Lower lobe of right lung (tissue), 2 donors: ENCODE measurements around the gene COL1A1. TPM values are rescaled to one million over a fixed set of nuclear protein-coding genes. Genes with fewer than 3 reads are reported as not detected.

ENCODE experiments used
- ATAC-seq, 2 donors: fragments of 200-7000 bp; cut with Tn5 transposase; one replicate each; pipeline ENCODE4 v1.9.1; 2020 to 2022; ENCODE audit warnings: mild to moderate bottlenecking in 2 of 2, moderate library complexity in 2 of 2
- DNase-seq: peaks from one replicate; pipeline ENCODE4 v3.0.0-alpha.2; 2020
- H3K27ac ChIP-seq: fragments of 200-600 bp; one replicate; pipeline ENCODE4 v1.8.0; 2022
- H3K27me3 ChIP-seq: fragments of 200-600 bp; one replicate; pipeline ENCODE4 v1.8.0; 2022; ENCODE audit warnings: low read depth
- H3K36me3 ChIP-seq: fragments of 200-600 bp; one replicate; pipeline ENCODE4 v1.8.0; 2022; ENCODE audit warnings: mild to moderate bottlenecking
- H3K4me1 ChIP-seq: fragments of 200-600 bp; one replicate; pipeline ENCODE4 v1.8.0; 2022
- H3K4me3 ChIP-seq: fragments of 200-600 bp; one replicate; pipeline ENCODE4 v1.8.0; 2022; ENCODE audit warnings: mild to moderate bottlenecking
- H3K9me3 ChIP-seq: fragments of 200-600 bp; one replicate; pipeline ENCODE4 v1.8.0; 2022
- CTCF ChIP-seq: fragments of 200-600 bp; IDR thresholded peaks from one replicate; pipeline ENCODE4 v1.8.0; 2022; ENCODE audit warnings: antibody characterized with exemption, mild to moderate bottlenecking
- intact Hi-C: fragments of 100-400 bp; cut with DNase I; formaldehyde crosslinking; loops from one replicate; pipeline ENCODE4 v1.11.0; 2022
- total RNA-seq: library from RNA; stranded (reverse); fragmentation: NEBNext Ultra II Directional; extraction: Animal tissue kit (Norgen Biotek cat#: 25700); gene quantifications from one replicate; pipeline ENCODE4 v1.2.1, GENCODE V29; 2021
- donor health status: DM: no; HTN: yes; CAD: no; lungs with severe emphysema.

The COL1A1 gene
- total RNA-seq, 1 donor from 2014 or later = 142 TPM

- H3K9me3 ChIP-seq = no peaks in the 10 kb centered on the region
- DNase-seq = no peak
- H3K4me1 ChIP-seq = peaks cover 21% of the 10 kb centered on the region
- no peaks in the 10 kb centered on the region for H3K27me3 ChIP-seq
- no peaks in the 10 kb centered on the region for H3K36me3 ChIP-seq
- ATAC-seq = no peak
- no peak for TF ChIP-seq CTCF
- intact Hi-C loops = no loop called here
- peak overlapping the region; percentile 54 for H3K27ac ChIP-seq
- no peak overlapping the region for H3K4me3 ChIP-seq
These were observed 28.5 kb downstream of the COL1A1 start for GRCh38 chr17:50172936-50173334.

DNA sequence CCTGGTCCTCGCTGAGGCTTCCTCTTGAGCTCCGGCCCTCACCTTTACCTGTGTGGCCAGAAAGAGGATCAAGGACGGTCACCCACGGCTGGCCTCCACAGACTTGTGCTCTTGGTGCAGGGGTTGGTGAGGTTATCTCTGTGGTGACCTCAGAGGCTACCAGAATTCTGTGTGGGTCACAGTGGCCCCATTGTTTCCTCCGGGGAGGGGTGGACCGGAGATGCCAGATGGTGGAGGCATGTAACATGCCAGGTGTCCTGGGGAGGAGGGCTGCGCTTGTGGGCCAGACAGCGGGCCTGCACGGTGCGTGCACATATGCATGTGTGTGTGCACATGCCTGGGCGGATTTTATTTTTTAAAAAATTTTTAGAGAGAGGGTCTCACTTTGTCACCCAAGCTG, 29.3 kb downstream of the COL1A1 start:
- no peak for TF ChIP-seq CTCF
- ATAC-seq (no peak), DNase-seq (no peak)
- H3K4me3 ChIP-seq = no peak overlapping the region
- H3K36me3 ChIP-seq = no peaks in the 10 kb centered on the region
- H3K4me1 ChIP-seq = peaks cover 13% of the 10 kb centered on the region
- H3K27me3 ChIP-seq = no peaks in the 10 kb centered on the region
- H3K9me3 ChIP-seq = no peaks in the 10 kb centered on the region
- no peak overlapping the region for H3K27ac ChIP-seq
- intact Hi-C loops = no loop called here

GRCh38 chr17:50171371-50172071, 29.9 kb downstream of the COL1A1 start:
- DNase-seq (no peak), ATAC-seq (no peak)
- no peak overlapping the region for H3K27ac ChIP-seq
- no peak overlapping the region for H3K4me3 ChIP-seq
- no peaks in the 10 kb centered on the region for H3K9me3 ChIP-seq
- TF ChIP-seq CTCF = no peak
- intact Hi-C loops = no loop called here
- peaks cover 13% of the 10 kb centered on the region for H3K4me1 ChIP-seq
- H3K27me3 ChIP-seq = no peaks in the 10 kb centered on the region
- H3K36me3 ChIP-seq = no peaks in the 10 kb centered on the region

- Histone ChIP-seq H3K9me3 (no peaks in the 10 kb centered on the region), H3K27ac (no peak overlapping the region), H3K4me1 (peaks cover 13% of the 10 kb centered on the region), H3K27me3 (no peaks in the 10 kb centered on the region), H3K4me3 (no peak overlapping the region), H3K36me3 (no peaks in the 10 kb centered on the region)
- TF ChIP-seq CTCF = no peak
- intact Hi-C loops = no loop called here
- ATAC-seq = no peak
- DNase-seq = no peak
These were observed 30.6 kb downstream of the COL1A1 start for GRCh38 chr17:50170662-50171370.

DNA sequence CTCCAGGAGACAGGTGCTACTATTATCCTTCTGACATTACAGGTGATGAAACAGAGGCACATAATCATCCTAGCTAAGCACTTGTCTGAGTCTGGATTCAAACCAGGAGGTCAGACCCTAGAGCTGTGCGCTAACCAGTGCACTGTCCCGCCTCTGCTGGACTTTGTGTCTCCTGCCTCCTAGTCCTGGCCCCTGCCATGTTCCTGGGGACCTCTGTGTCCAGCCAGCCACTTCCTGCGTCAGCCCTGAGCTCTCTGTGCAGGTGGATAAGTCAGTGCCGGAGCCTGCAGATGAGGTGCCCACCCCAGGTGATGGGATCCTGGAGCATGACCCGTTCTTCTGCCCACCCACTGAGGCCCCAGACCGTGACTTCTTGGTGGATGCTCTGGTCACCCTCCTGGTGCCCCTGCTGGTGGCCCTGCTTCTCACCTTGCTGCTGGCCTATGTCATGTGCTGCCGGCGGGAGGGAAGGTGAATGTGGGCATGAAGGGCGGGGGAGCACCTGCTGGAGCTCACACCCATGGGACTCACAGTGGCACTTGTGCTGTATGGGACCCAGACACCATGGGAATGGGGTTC, 31.5 kb downstream of the COL1A1 start:
- H3K27me3 ChIP-seq = no peaks in the 10 kb centered on the region
- no peak for TF ChIP-seq CTCF

More for the DNA sequence above, 31.5 kb downstream of the COL1A1 start:
- intact Hi-C loops = no loop called here
- DNase-seq = peak; percentile 37
- Histone ChIP-seq H3K4me1 (peaks cover 13% of the 10 kb centered on the region), H3K4me3 (no peak overlapping the region), H3K9me3 (no peaks in the 10 kb centered on the region), H3K36me3 (no peaks in the 10 kb centered on the region), H3K27ac (no peak overlapping the region)
- ATAC-seq = no peak
